Endothelial cell of umbilical vein (primary cell): ENCODE results near the gene TBC1D10B. TPM values are rescaled to one million over a fixed set of nuclear protein-coding genes. Genes with fewer than 3 reads are reported as not detected.

Experiments
- BruUV-seq: library from RNA; stranded (reverse); fragments of 400-500 nt; replicated peaks from 2 replicates; lab custom pipeline; 2021; lab: Mats Ljungman, UMichigan
- CTCF ChIA-PET: fragments of 300-600, 350-600 bp; sonication (Branson Sonifier 250); formaldehyde crosslinking; loops from one replicate; lab custom pipeline; 2021; ENCODE audit warnings: antibody characterized with exemption, inconsistent platforms; lab: Charles Lee
- POLR2A ChIA-PET: fragments of 300-600, 350-600 bp; sonication (Branson Sonifier 250); formaldehyde crosslinking; loops from one replicate; lab custom pipeline; 2021; ENCODE audit warnings: antibody characterized with exemption, inconsistent platforms; lab: Charles Lee
- DNase-seq: peaks from one replicate; pipeline ENCODE4 v3.0.0-alpha.2; 2011; ENCODE audit warnings: low read depth, low spot score
- FAIRE-seq: peaks from 2 replicates; lab custom pipeline; 2011; peaks lifted over from hg19 to GRCh38; lab: Jason Lieb, UNC
- H2AFZ ChIP-seq: 2 replicates; pipeline ENCODE4 v1.6.0; 2012; ENCODE audit warnings: low read depth, low read length, control low read depth, inconsistent platforms
- H3K27ac ChIP-seq: 2 replicates; pipeline ENCODE4 v1.5.1; 2011; ENCODE audit warnings: low read depth, mild to moderate bottlenecking, control low read depth, low read length, moderate library complexity; ENCODE audit not compliant: insufficient read depth
- H3K27me3 ChIP-seq, 2 experiments: 2 replicates each; pipeline versions ENCODE4 v1.6.0 to v1.6.1; 2011; ENCODE audit warnings: low read length in 2 of 2, mixed read lengths in 1 of 2; ENCODE audit not compliant: control insufficient read depth in 2 of 2, insufficient read depth in 2 of 2
- H3K36me3 ChIP-seq, 2 experiments: 2 replicates in 1 of 2; 3 replicates in 1 of 2; pipeline ENCODE4 v1.5.1; 2011; ENCODE audit warnings: low read length in 2 of 2, mild to moderate bottlenecking in 1 of 2, moderate library complexity in 1 of 2; ENCODE audit not compliant: control insufficient read depth in 2 of 2, insufficient read depth in 2 of 2; ENCODE audit errors: extremely low read depth in 1 of 2
- H3K4me1 ChIP-seq: 3 replicates; pipeline ENCODE4 v1.5.1; 2011; ENCODE audit warnings: mild to moderate bottlenecking, low read length; ENCODE audit not compliant: control insufficient read depth, insufficient read depth; ENCODE audit errors: extremely low read depth
- H3K4me2 ChIP-seq: 2 replicates; pipeline ENCODE4 v1.6.1; 2011; ENCODE audit warnings: low read length, control low read depth, mixed read lengths; ENCODE audit not compliant: insufficient read depth
- H3K4me3 ChIP-seq, 3 experiments: fragments of 200-600 bp in 1 of 3; sonication (generic), shearing (Covaris generic) in 1 of 3; replicated peaks in 1 of 3; 2 replicates each; pipeline ENCODE4 v1.5.1; 2011 to 2016; ENCODE audit warnings: control low read depth in 3 of 3, low read length in 3 of 3, mild to moderate bottlenecking in 2 of 3, inconsistent platforms in 1 of 3, low read depth in 1 of 3, moderate library complexity in 1 of 3; ENCODE audit not compliant: insufficient read depth in 1 of 3
- H3K79me2 ChIP-seq: 2 replicates; pipeline ENCODE4 v1.6.0; 2012; ENCODE audit warnings: low read length, inconsistent platforms; ENCODE audit not compliant: control insufficient read depth, insufficient read depth
- H3K9ac ChIP-seq: replicated peaks from 2 replicates; pipeline ENCODE3; 2011; ENCODE audit warnings: low read length, control low read depth; ENCODE audit not compliant: insufficient read depth; ENCODE audit errors: extremely low read depth
- H3K9me1 ChIP-seq: replicated peaks from 3 replicates; pipeline ENCODE4 v1.6.0; 2011; ENCODE audit warnings: mild to moderate bottlenecking, low read length; ENCODE audit not compliant: control insufficient read depth, insufficient read depth; ENCODE audit errors: extremely low read depth
- H3K9me3 ChIP-seq: replicated peaks from 2 replicates; pipeline ENCODE4 v1.5.1; 2012; ENCODE audit warnings: low read length, inconsistent platforms; ENCODE audit not compliant: control insufficient read depth, insufficient read depth
- H4K20me1 ChIP-seq: replicated peaks from 2 replicates; pipeline ENCODE3; 2011; ENCODE audit warnings: mild to moderate bottlenecking, low read length; ENCODE audit not compliant: control insufficient read depth, insufficient read depth; ENCODE audit errors: extremely low read depth
- EZH2 ChIP-seq: IDR thresholded peaks from 2 replicates; pipeline ENCODE4 v1.6.1; 2012; ENCODE audit warnings: borderline replicate concordance, low read depth, mild to moderate bottlenecking, moderate library complexity, low read length, inconsistent platforms; ENCODE audit not compliant: severe bottlenecking
- FOS ChIP-seq: IDR thresholded peaks from 2 replicates; pipeline ENCODE4 v1.6.1; 2011; ENCODE audit warnings: mild to moderate bottlenecking, low read length, moderate library complexity, borderline replicate concordance; ENCODE audit not compliant: insufficient read depth
- GATA2 ChIP-seq: IDR thresholded peaks from 2 replicates; pipeline ENCODE4 v1.7.0; 2011; ENCODE audit warnings: low read depth, mild to moderate bottlenecking, moderate library complexity, mixed read lengths, low read length; ENCODE audit not compliant: insufficient read length, insufficient read depth
- JUN ChIP-seq: IDR thresholded peaks from 2 replicates; pipeline ENCODE4 v1.6.1; 2011; ENCODE audit warnings: borderline replicate concordance, low read depth; ENCODE audit not compliant: insufficient read length, insufficient read depth
- MYC ChIP-seq: IDR thresholded peaks from one replicate; pipeline ENCODE4 v1.6.1; 2011; ENCODE audit warnings: mild to moderate bottlenecking, low read depth, low read length
- POLR2A ChIP-seq: IDR thresholded peaks from 2 replicates; pipeline ENCODE4 v1.6.1; 2012; ENCODE audit warnings: low read depth, mild to moderate bottlenecking, control low read depth, low read length
- POLR2AphosphoS5 ChIP-seq: IDR thresholded peaks from 2 replicates; pipeline ENCODE4 v1.6.1; 2012; ENCODE audit warnings: low read depth, mild to moderate bottlenecking, control low read depth, low read length, moderate library complexity; ENCODE audit not compliant: insufficient read depth
- dilution Hi-C: fragments of 300-500 bp; cut with MboI; formaldehyde crosslinking; loops from one replicate; pipeline ENCODE4 v1.15.0; 2019; ENCODE audit warnings: low sequenced_read_pairs; ENCODE audit not compliant: extremely low pct_ligation_motif_present
- intact Hi-C: fragments of 100-400 bp; cut with micrococcal nuclease; formaldehyde crosslinking; loops from one replicate; pipeline ENCODE4 v1.10.0; 2022
- polyA plus RNA-seq, 4 experiments: library from polyadenylated mRNA; depleted of rRNA in 3 of 4; stranded (reverse) in 3 of 4; unstranded in 1 of 4; fragments of >200 nt; gene quantifications; 2 replicates each; pipeline versions ENCODE4 v1.2.1 to v1.2.3, GENCODE V29; 2011 to 2012; ENCODE audit warnings: missing spikeins in 1 of 4
- total RNA-seq: library from RNA; stranded (reverse); gene quantifications from 2 replicates; pipeline ENCODE4 v1.2.3, GENCODE V29; 2021
- TF ChIP-seq, protein P1 (sequence below), 2 donors: IDR thresholded peaks; 1 replicate in 1 of 2; 2 replicates in 1 of 2; pipeline ENCODE4 v1.5.1; 2011; ENCODE audit warnings: low read length in 2 of 2, mild to moderate bottlenecking in 2 of 2, moderate library complexity in 2 of 2, control low read depth in 1 of 2, inconsistent platforms in 1 of 2, low read depth in 1 of 2; ENCODE audit not compliant: insufficient read depth in 1 of 2; ENCODE audit errors: extremely low read depth in 1 of 2
- TF ChIP-seq, protein P2 (sequence below): IDR thresholded peaks from 2 replicates; pipeline ENCODE4 v1.6.1; 2011; ENCODE audit not compliant: insufficient read depth, insufficient read length

Gene TBC1D10B
- total and polyA plus RNA-seq, 2 donors (not counting 3 experiments of a cell fraction or from before 2014, with no cell fraction given), result 37.0 to 63.0 TPM

DNA sequence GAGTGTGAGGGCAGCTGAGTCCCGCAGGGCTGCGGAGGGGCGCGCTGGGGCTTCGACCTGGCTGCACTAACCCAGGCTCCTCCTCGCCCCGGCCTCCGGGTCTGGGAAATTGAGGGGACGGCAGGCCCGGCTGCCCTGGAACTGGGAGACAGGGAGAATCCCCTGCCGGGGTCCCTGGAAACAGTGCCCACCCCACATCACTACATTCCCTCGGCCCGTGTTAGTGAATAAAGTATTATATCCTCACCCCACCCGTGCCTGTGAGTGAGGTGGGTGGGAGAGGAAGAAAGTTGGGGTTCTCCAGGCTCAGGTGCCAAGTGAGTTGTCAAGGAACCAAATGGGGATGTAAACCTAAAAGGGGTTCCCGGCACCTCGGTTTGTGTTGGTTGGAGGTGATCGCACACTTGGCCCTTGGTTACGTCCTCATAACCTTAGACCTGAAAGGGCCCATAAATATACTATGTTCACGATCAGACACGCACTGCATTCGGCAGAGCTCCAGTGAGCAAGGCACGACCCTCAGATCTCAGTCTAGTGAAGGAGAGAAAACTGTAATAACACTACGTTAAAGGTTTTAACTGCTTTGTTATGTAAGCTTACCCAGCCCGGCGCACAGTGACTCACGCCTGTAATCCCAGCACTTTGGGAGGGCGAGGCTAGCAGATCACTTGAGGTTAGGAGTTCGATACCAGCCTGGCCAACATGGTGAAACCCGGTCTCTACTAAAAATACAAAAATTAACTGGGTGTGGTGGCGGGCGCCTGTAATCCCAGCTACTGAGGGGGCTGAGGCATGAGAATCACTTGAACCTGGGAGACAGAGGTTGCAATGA is 48.3 kb upstream of the TBC1D10B start:
- H3K79me2 ChIP-seq, result no peaks in the 10 kb centered on the region
- intact Hi-C loops, result loop anchor here (1.0 kb wide), 3 partner anchors 9 to 27 kb away; partner anchors contain the start of gene SEPHS2
- dilution Hi-C loops, result no loop called here
- no peak overlapping the region for H2AFZ ChIP-seq
- no peak overlapping the region for H3K27ac ChIP-seq
- H3K4me3 ChIP-seq, result peak overlapping the region in 1 of 3 experiments; percentile 57
- no peak for DNase-seq
- peak overlapping the region; percentile 10 for H3K4me2 ChIP-seq
- ChIA-PET CTCF (interaction anchor here (0.7 to 4.8 kb wide), 18 partner anchors 8 to 327 kb away, joined by 3 to 46 read pairs (median 6); partner anchors contain the start of genes CD2BP2, CORO1A, DCTPP1 and PRR14), POLR2A (interaction anchor here (0.5 to 1.4 kb wide), 3 partner anchors 11 to 303 kb away, joined by 3 to 7 read pairs (median 6); partner anchors contain the start of genes DCTPP1 and ZNF771)
- FAIRE-seq, result no peak
- no peak overlapping the region for H3K9ac ChIP-seq
- no peaks in the 10 kb centered on the region for H3K9me3 ChIP-seq
- no peaks in the 10 kb centered on the region for H3K9me1 ChIP-seq
- peaks cover 3% of the 10 kb centered on the region for H3K4me1 ChIP-seq
- BruUV-seq, result no TSS peak
- peaks cover under 1 to 4% of the 10 kb centered on the region in 2 experiments for H3K36me3 ChIP-seq
- H4K20me1 ChIP-seq, result no peaks in the 10 kb centered on the region
- no peaks in the 10 kb centered on the region for H3K27me3 ChIP-seq
- TF ChIP-seq POLR2AphosphoS5, result no peak
- no peak for TF ChIP-seq EZH2
- no peak for TF ChIP-seq MYC
- TF ChIP-seq, protein P1, sequence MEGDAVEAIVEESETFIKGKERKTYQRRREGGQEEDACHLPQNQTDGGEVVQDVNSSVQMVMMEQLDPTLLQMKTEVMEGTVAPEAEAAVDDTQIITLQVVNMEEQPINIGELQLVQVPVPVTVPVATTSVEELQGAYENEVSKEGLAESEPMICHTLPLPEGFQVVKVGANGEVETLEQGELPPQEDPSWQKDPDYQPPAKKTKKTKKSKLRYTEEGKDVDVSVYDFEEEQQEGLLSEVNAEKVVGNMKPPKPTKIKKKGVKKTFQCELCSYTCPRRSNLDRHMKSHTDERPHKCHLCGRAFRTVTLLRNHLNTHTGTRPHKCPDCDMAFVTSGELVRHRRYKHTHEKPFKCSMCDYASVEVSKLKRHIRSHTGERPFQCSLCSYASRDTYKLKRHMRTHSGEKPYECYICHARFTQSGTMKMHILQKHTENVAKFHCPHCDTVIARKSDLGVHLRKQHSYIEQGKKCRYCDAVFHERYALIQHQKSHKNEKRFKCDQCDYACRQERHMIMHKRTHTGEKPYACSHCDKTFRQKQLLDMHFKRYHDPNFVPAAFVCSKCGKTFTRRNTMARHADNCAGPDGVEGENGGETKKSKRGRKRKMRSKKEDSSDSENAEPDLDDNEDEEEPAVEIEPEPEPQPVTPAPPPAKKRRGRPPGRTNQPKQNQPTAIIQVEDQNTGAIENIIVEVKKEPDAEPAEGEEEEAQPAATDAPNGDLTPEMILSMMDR (IDR thresholded peaks at IDR 0.05; ENCODE audit: extremely low read depth in 1 of 2, insufficient read depth in 1 of 2, low read depth in 1 of 2, low read length in 2 of 2), result no peak
- TF ChIP-seq POLR2A, result no peak
- TF ChIP-seq JUN, result no peak
- TF ChIP-seq FOS, result no peak
- TF ChIP-seq GATA2, result no peak
- TF ChIP-seq, protein P2, sequence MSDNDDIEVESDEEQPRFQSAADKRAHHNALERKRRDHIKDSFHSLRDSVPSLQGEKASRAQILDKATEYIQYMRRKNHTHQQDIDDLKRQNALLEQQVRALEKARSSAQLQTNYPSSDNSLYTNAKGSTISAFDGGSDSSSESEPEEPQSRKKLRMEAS, result no peak
